Sigmoid colon (tissue), 7 donors: ENCODE data around the gene ZFYVE28. TPM values are rescaled to one million over a fixed set of nuclear protein-coding genes. Genes with fewer than 3 reads are reported as not detected.

Experiments used
- DNase-seq: peaks from one replicate; pipeline ENCODE4 v3.0.0-alpha.2; 2019
- H3K27ac ChIP-seq, 4 donors: fragments of 200-600 bp; sonication (generic); one replicate each; pipeline ENCODE4 v1.5.1; 2016 to 2019; ENCODE audit warnings: mild to moderate bottlenecking in 1 of 4
- H3K27me3 ChIP-seq, 3 donors: fragments of 200-600 bp; sonication (generic); one replicate each; pipeline ENCODE4 v1.5.1; 2019; ENCODE audit warnings: mild to moderate bottlenecking in 1 of 3
- H3K36me3 ChIP-seq, 4 donors: fragments of 200-600 bp; sonication (generic); one replicate each; pipeline ENCODE4 v1.5.1; 2016 to 2019
- H3K4me1 ChIP-seq, 4 donors: fragments of 200-600 bp; sonication (generic); one replicate each; pipeline ENCODE4 v1.5.1; 2017 to 2019
- H3K4me3 ChIP-seq, 4 donors: fragments of 200-600 bp; sonication (generic); one replicate each; pipeline ENCODE4 v1.5.1; 2017 to 2019; ENCODE audit warnings: mild to moderate bottlenecking in 2 of 4, moderate library complexity in 1 of 4
- H3K9me3 ChIP-seq, 4 donors: fragments of 200-600 bp in 3 of 4; sonication (generic) in 3 of 4; one replicate each; pipeline versions ENCODE4 v1.5.1 to v1.6.1; 2013 to 2019
- EP300 ChIP-seq, 4 donors: sonication (generic); formaldehyde crosslinking; IDR thresholded peaks; one replicate each; pipeline ENCODE4 v1.6.1; 2017; ENCODE audit warnings: antibody characterized with exemption in 4 of 4
- POLR2A ChIP-seq, 2 donors: fragments of 450-650 bp; IDR thresholded peaks; one replicate each; pipeline ENCODE4 v1.6.1; 2016; ENCODE audit warnings: antibody characterized with exemption in 2 of 2, mild to moderate bottlenecking in 2 of 2, moderate library complexity in 2 of 2
- POLR2AphosphoS5 ChIP-seq, 4 donors: sonication (generic); formaldehyde crosslinking; IDR thresholded peaks; one replicate each; pipeline ENCODE4 v1.6.1; 2017; ENCODE audit warnings: antibody characterized with exemption in 4 of 4
- WGBS, 2 donors: extraction: QIAGEN DNeasy Blood & Tissue Kit; methylation state at CpG; one replicate each; pipeline ENCODE4 v1.1.7; 2013; 5-methylcytosine and 5-hydroxymethylcytosine counted together
- intact Hi-C: fragments of 100-400 bp; cut with DNase I; formaldehyde crosslinking; loops from one replicate; pipeline ENCODE4 v1.15.1; 2023
- polyA plus RNA-seq, 3 donors: library from polyadenylated mRNA; stranded (reverse); fragments of 200-250 nt; gene quantifications; one replicate each; pipeline ENCODE4 v1.2.3, GENCODE V29; 2013
- total RNA-seq, 4 donors: library from RNA; depleted of rRNA; stranded (reverse); fragments of >200 nt; gene quantifications; one replicate each; pipeline ENCODE4 v1.1.0, GENCODE V29; 2016
- TF ChIP-seq, protein P1 (sequence below), 4 experiments: fragments of 450-650 bp in 3 of 4; fragments of 200-600 bp in 1 of 4; IDR thresholded peaks; one replicate each; pipeline ENCODE4 v1.5.1; 2016 to 2019; ENCODE audit warnings: antibody characterized with exemption in 4 of 4, mild to moderate bottlenecking in 3 of 4, moderate library complexity in 2 of 4
- donor health status: healthy with polysubstance abuse.
- donor health status: Bipolar disorder and iron deficiency.
- donor health status: healthy.

ZFYVE28 gene
- total and polyA plus RNA-seq, 7 donors, result 3.1 to 24.1 (median 13.0) TPM

DNA sequence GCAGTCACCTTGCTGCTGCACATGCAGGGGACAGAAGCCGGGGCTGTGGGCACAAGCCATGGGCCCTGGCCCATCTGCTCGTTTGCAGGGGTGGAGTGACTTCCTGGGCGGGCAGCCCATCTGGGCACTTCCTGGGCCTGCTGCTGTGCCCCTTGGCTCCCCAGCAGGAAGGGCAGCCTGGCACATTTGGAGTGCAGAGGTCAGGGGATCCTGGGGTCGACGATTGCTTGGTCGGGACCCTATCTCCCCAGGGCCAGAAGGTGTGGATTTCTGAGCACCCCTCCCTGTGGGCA lies 145.7 kb downstream of the ZFYVE28 start:
- 82 to 85% methylated on average over 6 of the region's 6 CpGs for WGBS, 2 donors
- H3K4me3 ChIP-seq, result no peak overlapping the region
- H3K9me3 ChIP-seq, result no peaks in the 10 kb centered on the region
- no peak overlapping the region for H3K27ac ChIP-seq
- TF ChIP-seq POLR2AphosphoS5 (IDR thresholded peaks at IDR 0.05), result no peak
- TF ChIP-seq EP300 (IDR thresholded peaks at IDR 0.05), result no peak
- TF ChIP-seq POLR2A (IDR thresholded peaks at IDR 0.05), result no peak
- TF ChIP-seq, protein P1, sequence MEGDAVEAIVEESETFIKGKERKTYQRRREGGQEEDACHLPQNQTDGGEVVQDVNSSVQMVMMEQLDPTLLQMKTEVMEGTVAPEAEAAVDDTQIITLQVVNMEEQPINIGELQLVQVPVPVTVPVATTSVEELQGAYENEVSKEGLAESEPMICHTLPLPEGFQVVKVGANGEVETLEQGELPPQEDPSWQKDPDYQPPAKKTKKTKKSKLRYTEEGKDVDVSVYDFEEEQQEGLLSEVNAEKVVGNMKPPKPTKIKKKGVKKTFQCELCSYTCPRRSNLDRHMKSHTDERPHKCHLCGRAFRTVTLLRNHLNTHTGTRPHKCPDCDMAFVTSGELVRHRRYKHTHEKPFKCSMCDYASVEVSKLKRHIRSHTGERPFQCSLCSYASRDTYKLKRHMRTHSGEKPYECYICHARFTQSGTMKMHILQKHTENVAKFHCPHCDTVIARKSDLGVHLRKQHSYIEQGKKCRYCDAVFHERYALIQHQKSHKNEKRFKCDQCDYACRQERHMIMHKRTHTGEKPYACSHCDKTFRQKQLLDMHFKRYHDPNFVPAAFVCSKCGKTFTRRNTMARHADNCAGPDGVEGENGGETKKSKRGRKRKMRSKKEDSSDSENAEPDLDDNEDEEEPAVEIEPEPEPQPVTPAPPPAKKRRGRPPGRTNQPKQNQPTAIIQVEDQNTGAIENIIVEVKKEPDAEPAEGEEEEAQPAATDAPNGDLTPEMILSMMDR (IDR thresholded peaks at IDR 0.05), result no peak
- H3K4me1 ChIP-seq, result no peaks in the 10 kb centered on the region
- H3K36me3 ChIP-seq, result no peaks in the 10 kb centered on the region
- no peaks in the 10 kb centered on the region for H3K27me3 ChIP-seq
- intact Hi-C loops, result no loop called here
- DNase-seq, result no peak

DNA sequence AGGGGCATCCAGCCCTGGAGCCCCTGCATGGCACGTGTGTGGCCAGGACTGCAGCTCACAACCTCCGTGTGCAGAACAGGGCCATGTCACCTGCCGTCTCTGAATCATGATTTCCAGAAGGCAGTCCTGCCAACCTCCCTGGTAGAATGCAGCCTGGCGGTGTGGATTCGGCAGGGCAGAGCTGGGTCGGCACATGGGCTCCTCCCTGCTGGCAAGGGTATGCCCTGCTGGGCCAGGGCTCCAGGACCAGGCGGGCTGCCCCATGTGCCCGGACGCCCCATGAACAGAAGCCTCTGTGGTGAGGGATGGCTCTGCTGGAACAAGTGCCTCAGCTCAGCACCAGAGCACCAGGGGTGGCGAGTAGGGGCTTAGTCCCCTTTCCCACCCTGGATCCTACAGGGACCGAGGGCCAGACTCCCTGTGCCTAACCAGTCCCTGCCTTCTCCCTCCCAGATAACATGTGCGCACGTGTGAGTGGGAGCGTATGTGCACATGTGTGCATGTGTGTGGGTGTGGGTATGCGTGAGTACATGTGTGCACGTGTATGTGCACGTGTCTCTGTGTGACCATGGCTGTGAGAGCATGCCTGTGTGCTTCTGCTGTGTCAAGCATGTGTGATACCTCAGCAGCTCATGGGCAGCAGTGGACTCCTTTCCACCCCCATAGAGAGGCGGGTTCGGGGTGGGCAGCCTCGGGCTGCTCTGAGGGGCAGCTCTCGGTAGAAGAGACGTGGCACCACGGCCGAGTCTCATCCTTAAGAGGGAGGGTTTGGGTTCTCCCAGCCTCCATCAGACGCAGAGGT lies 146.2 kb downstream of the ZFYVE28 start:
- no peak for TF ChIP-seq POLR2AphosphoS5 (IDR thresholded peaks at IDR 0.05)
- TF ChIP-seq, protein P1 (IDR thresholded peaks at IDR 0.05), result no peak
- no peak for TF ChIP-seq POLR2A (IDR thresholded peaks at IDR 0.05)
- TF ChIP-seq EP300 (IDR thresholded peaks at IDR 0.05), result no peak
- Histone ChIP-seq H3K27ac (no peak overlapping the region), H3K27me3 (no peaks in the 10 kb centered on the region), H3K4me1 (no peaks in the 10 kb centered on the region), H3K4me3 (no peak overlapping the region), H3K36me3 (no peaks in the 10 kb centered on the region), H3K9me3 (no peaks in the 10 kb centered on the region)
- DNase-seq, result no peak
- WGBS, 2 donors, result 93% methylated on average over 25 of the region's 25 CpGs
- intact Hi-C loops, result no loop called here

DNA sequence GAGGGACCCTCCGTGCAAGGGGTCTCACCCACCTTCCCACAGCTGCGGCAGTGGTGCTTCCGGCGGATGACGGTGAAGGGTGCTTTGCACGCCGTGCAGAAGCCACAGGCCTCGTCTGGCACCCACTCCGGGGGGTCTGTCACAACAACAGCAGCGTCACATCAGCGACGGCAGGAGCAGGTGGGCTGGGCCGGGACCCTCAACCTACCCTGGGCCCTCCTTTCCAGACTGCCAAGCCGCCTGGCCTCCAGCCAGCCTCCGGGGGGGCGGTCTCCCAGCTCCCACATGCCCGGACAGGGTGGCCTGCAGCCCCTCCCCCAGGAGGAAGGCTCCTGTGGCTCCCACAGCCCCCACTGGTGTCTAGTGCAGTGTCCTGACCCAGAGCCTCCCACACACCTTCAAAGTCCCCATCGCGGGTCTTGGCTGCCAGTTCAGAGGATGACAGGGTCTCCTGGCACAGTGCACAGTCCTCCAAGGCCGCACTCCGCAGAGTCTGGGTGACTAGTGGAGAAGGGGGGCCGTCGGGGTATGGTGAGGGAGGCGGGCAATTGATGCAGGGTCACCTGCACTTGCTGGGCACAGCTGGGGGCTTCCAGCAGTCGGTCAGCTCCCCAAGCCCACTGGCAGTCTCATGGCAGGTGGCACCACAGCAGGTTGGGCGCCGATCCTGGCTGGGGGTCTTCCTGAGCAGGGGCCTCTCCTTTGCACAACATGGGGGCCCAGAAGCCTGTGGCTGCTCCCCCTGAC lies 147.0 kb downstream of the ZFYVE28 start:
- H3K4me1 ChIP-seq, result peaks cover 0 to 7% (median 6%) of the 10 kb centered on the region in 4 donors
- no peak overlapping the region for H3K27ac ChIP-seq
- H3K36me3 ChIP-seq, result no peaks in the 10 kb centered on the region
- H3K27me3 ChIP-seq, result no peaks in the 10 kb centered on the region
- WGBS, 2 donors, result 91 to 94% methylated on average over 27 of the region's 27 CpGs
- no peak for DNase-seq
- no peaks in the 10 kb centered on the region for H3K9me3 ChIP-seq
- no peak overlapping the region for H3K4me3 ChIP-seq
- TF ChIP-seq POLR2AphosphoS5 (IDR thresholded peaks at IDR 0.05) (no peak), EP300 (IDR thresholded peaks at IDR 0.05) (no peak), POLR2A (IDR thresholded peaks at IDR 0.05) (no peak)
- TF ChIP-seq, protein P1 (IDR thresholded peaks at IDR 0.05), result no peak
- intact Hi-C loops, result no loop called here

DNA sequence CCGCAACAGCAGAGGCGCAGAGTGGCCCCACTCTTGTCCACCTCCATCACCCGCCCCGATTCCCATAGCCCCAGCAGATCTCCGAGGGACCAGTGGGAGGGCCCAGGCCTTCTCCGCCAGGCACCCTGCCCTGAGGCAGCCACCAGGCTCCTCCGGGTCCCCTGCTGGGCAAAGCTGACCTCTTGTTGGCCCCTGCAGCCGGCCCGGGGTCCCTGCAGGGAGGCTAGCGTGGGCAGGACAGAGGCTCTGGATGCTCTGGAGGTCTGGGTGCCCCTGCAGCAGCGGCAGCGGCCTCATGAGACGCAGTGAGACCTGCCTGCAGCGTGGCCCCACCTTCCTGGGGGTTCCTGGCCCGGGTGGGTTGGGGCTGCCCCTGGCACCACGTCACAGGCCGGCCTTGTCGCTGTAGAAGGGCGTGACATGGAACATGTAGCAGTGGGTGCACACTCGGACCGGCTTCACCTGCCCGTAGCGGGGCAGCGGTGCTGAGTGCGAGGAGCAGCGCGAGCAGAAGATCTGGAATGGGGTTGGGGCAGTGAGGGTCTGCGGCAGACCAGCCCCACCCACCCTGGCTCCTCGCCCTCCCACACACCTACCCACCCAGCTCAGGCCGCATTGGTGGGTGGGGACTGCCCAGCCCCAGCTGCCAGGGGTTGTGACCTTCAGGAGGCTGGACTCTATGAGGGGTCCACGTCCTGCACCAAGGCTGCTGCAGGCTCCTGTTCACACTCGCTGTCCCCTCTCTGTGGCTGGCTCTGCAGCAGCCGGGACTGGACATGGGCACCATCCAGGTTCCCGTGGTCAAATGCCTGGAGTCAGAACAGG lies 147.9 kb downstream of the ZFYVE28 start:
- Histone ChIP-seq H3K9me3 (no peaks in the 10 kb centered on the region), H3K36me3 (no peaks in the 10 kb centered on the region), H3K27ac (no peak overlapping the region), H3K4me3 (no peak overlapping the region), H3K27me3 (no peaks in the 10 kb centered on the region), H3K4me1 (peaks cover 0 to 16% (median 15%) of the 10 kb centered on the region in 4 donors)
- no peak for TF ChIP-seq EP300 (IDR thresholded peaks at IDR 0.05)
- TF ChIP-seq, protein P1 (IDR thresholded peaks at IDR 0.05), result no peak
- no peak for TF ChIP-seq POLR2A (IDR thresholded peaks at IDR 0.05)
- no peak for TF ChIP-seq POLR2AphosphoS5 (IDR thresholded peaks at IDR 0.05)
- intact Hi-C loops, result no loop called here
- peak; percentile 58 for DNase-seq
- WGBS, 2 donors, result 89 to 90% methylated on average over 34 of the region's 34 CpGs
